Measurements from ENCODE around the gene CGN. TPM values are rescaled to one million over a fixed set of nuclear protein-coding genes. Genes with fewer than 3 reads are reported as not detected.

The CGN gene
- polyA plus RNA-seq, 1 donor from 2014 or later: 4.4 TPM

DNA sequence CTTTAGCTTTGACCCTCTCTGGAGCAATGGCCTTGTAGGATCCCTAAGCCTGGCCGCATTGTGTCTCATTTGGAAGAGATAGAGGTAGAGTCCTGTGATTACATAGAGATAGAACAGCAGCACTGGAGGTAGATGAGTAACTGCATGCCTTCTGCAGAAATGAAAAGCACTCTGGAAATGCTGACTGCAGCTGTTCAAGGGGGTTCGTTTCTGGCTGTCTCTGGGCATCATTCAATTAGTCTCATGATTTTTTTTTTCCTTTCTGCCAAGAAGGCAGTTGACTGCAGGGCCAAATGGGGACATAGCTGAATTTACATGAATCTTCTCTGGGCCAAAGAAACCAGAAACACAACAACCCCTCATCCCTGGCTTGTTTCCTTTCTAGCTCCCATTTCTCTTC, 72.6 kb downstream of the CGN start:
- H3K4me2 ChIP-seq (ENCODE audit: low read length): no peak overlapping the region
- H3K4me3 ChIP-seq (ENCODE audit: low read length): no peak overlapping the region
- H3K27me3 ChIP-seq (ENCODE audit: insufficient read depth, low read depth, low read length): no peaks in the 10 kb centered on the region
- no peak for TF ChIP-seq EP300 (conservative IDR thresholded peaks at IDR 0.05; ENCODE audit: poor library complexity, severe bottlenecking)
- TF ChIP-seq TAF1 (IDR thresholded peaks at IDR 0.05; ENCODE audit: low read depth): no peak
- no peak for TF ChIP-seq SMC3 (conservative IDR thresholded peaks at IDR 0.05; ENCODE audit: poor library complexity)
- no peak for TF ChIP-seq RAD21 (conservative IDR thresholded peaks at IDR 0.05)
- TF ChIP-seq, protein P1, sequence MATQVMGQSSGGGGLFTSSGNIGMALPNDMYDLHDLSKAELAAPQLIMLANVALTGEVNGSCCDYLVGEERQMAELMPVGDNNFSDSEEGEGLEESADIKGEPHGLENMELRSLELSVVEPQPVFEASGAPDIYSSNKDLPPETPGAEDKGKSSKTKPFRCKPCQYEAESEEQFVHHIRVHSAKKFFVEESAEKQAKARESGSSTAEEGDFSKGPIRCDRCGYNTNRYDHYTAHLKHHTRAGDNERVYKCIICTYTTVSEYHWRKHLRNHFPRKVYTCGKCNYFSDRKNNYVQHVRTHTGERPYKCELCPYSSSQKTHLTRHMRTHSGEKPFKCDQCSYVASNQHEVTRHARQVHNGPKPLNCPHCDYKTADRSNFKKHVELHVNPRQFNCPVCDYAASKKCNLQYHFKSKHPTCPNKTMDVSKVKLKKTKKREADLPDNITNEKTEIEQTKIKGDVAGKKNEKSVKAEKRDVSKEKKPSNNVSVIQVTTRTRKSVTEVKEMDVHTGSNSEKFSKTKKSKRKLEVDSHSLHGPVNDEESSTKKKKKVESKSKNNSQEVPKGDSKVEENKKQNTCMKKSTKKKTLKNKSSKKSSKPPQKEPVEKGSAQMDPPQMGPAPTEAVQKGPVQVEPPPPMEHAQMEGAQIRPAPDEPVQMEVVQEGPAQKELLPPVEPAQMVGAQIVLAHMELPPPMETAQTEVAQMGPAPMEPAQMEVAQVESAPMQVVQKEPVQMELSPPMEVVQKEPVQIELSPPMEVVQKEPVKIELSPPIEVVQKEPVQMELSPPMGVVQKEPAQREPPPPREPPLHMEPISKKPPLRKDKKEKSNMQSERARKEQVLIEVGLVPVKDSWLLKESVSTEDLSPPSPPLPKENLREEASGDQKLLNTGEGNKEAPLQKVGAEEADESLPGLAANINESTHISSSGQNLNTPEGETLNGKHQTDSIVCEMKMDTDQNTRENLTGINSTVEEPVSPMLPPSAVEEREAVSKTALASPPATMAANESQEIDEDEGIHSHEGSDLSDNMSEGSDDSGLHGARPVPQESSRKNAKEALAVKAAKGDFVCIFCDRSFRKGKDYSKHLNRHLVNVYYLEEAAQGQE (IDR thresholded peaks at IDR 0.05; ENCODE audit: borderline replicate concordance): no peak
- no peak for TF ChIP-seq MXI1 (conservative IDR thresholded peaks at IDR 0.05; ENCODE audit: poor library complexity, severe bottlenecking)
- TF ChIP-seq POLR2AphosphoS5 (IDR thresholded peaks at IDR 0.05): no peak
- TF ChIP-seq CTCF (IDR thresholded peaks at IDR 0.05; ENCODE audit: poor library complexity, severe bottlenecking): no peak
- TF ChIP-seq EZH2 (IDR thresholded peaks at IDR 0.05; ENCODE audit: borderline replicate concordance, insufficient read depth, low read length, poor library complexity, severe bottlenecking): no peak
- H3K9ac ChIP-seq (ENCODE audit: low read length): no peak overlapping the region
- H3K79me2 ChIP-seq (replicated peaks; ENCODE audit: insufficient read depth, low read length): no peaks in the 10 kb centered on the region
- H3K27ac ChIP-seq (ENCODE audit: low read length): no peak overlapping the region
- H2AFZ ChIP-seq (ENCODE audit: low read depth, low read length): no peak overlapping the region
- H3F3A ChIP-seq (ENCODE audit: insufficient read depth, low read length, poor library complexity, severe bottlenecking): no peaks in the 10 kb centered on the region
- no peaks in the 10 kb centered on the region for H4K20me1 ChIP-seq (ENCODE audit: insufficient read depth)
- no peaks in the 10 kb centered on the region for H3K9me2 ChIP-seq (ENCODE audit: insufficient read depth, low read length)
- no peaks in the 10 kb centered on the region for H3K9me3 ChIP-seq (ENCODE audit: low read length)
- peaks cover 12% of the 10 kb centered on the region for H3K36me3 ChIP-seq (ENCODE audit: insufficient read depth, low read length)

- Histone ChIP-seq H2AFZ (ENCODE audit: low read depth, low read length) (no peak overlapping the region), H3K27ac (ENCODE audit: low read length) (no peak overlapping the region), H3F3A (ENCODE audit: insufficient read depth, low read length, poor library complexity, severe bottlenecking) (no peaks in the 10 kb centered on the region)
Observed at GRCh38 chr1:151584278-151584677, 73.1 kb downstream of the CGN start.

More at GRCh38 chr1:151584278-151584677, 73.1 kb downstream of the CGN start:
- peaks cover 12% of the 10 kb centered on the region for H3K36me3 ChIP-seq (ENCODE audit: insufficient read depth, low read length)
- H3K79me2 ChIP-seq (replicated peaks; ENCODE audit: insufficient read depth, low read length): no peaks in the 10 kb centered on the region
- H3K9me2 ChIP-seq (ENCODE audit: insufficient read depth, low read length): no peaks in the 10 kb centered on the region
- no peak overlapping the region for H3K4me3 ChIP-seq (ENCODE audit: low read length)
- H3K9me3 ChIP-seq (ENCODE audit: low read length): no peaks in the 10 kb centered on the region
- no peaks in the 10 kb centered on the region for H3K27me3 ChIP-seq (ENCODE audit: insufficient read depth, low read depth, low read length)
- no peak overlapping the region for H3K9ac ChIP-seq (ENCODE audit: low read length)
- no peak overlapping the region for H3K4me2 ChIP-seq (ENCODE audit: low read length)
- TF ChIP-seq CTCF (IDR thresholded peaks at IDR 0.05; ENCODE audit: poor library complexity, severe bottlenecking): no peak
- TF ChIP-seq SMC3 (conservative IDR thresholded peaks at IDR 0.05; ENCODE audit: poor library complexity): no peak
- TF ChIP-seq RAD21 (conservative IDR thresholded peaks at IDR 0.05): no peak
- TF ChIP-seq EZH2 (IDR thresholded peaks at IDR 0.05; ENCODE audit: borderline replicate concordance, insufficient read depth, low read length, poor library complexity, severe bottlenecking): no peak
- no peak for TF ChIP-seq TAF1 (IDR thresholded peaks at IDR 0.05; ENCODE audit: low read depth)
- no peak for TF ChIP-seq POLR2AphosphoS5 (IDR thresholded peaks at IDR 0.05)
- TF ChIP-seq, protein P1 (IDR thresholded peaks at IDR 0.05; ENCODE audit: borderline replicate concordance): no peak
- TF ChIP-seq MXI1 (conservative IDR thresholded peaks at IDR 0.05; ENCODE audit: poor library complexity, severe bottlenecking): no peak
- TF ChIP-seq EP300 (conservative IDR thresholded peaks at IDR 0.05; ENCODE audit: poor library complexity, severe bottlenecking): no peak
- no peaks in the 10 kb centered on the region for H4K20me1 ChIP-seq (ENCODE audit: insufficient read depth)

Measured in neural cell (in vitro differentiated cells).